CD4-positive, alpha-beta T cell treated with Interleukin-6 at 100 ng/mL for 8 hours (primary cell): Measurements from ENCODE around the gene ABCA2.
"Not testable (repeated sequence)": the region's sequence is repeated elsewhere in the genome, so short reads cannot be mapped to it uniquely, and the experiment has no call there.

ENCODE experiments used
- DNase-seq: peaks from one replicate; pipeline ENCODE4 v3.0.0-alpha.2; 2020; ENCODE audit warnings: mixed read lengths, low spot score

Gene ABCA2

GRCh38 chr9:137015976-137016375 lies 12.1 kb downstream of the ABCA2 start:
- no peak for DNase-seq

- no peak for DNase-seq
Observed at GRCh38 chr9:137015540-137015930, 12.5 kb downstream of the ABCA2 start.

GRCh38 chr9:137014776-137015539 lies 13.1 kb downstream of the ABCA2 start:
- no peak for DNase-seq

- no peak for DNase-seq
Observed at GRCh38 chr9:137014166-137014565, 13.9 kb downstream of the ABCA2 start.

- no peak for DNase-seq
Observed at GRCh38 chr9:137013571-137013940, 14.5 kb downstream of the ABCA2 start.

- DNase-seq, result no peak
Observed at GRCh38 chr9:137012694-137013570, 15.1 kb downstream of the ABCA2 start.

GRCh38 chr9:137011907-137012675 lies 15.9 kb downstream of the ABCA2 start:
- DNase-seq, result no peak

GRCh38 chr9:137011156-137011555 lies 16.9 kb downstream of the ABCA2 start:
- no peak for DNase-seq

GRCh38 chr9:137009938-137010732 lies 17.9 kb downstream of the ABCA2 start:
- no peak for DNase-seq

- DNase-seq, result no peak
Observed at GRCh38 chr9:137009217-137009616, 18.8 kb downstream of the ABCA2 start.

- DNase-seq, result no peak
Observed at GRCh38 chr9:137008312-137008711, 19.7 kb downstream of the ABCA2 start.

GRCh38 chr9:137007816-137008270 lies 20.2 kb downstream of the ABCA2 start:
- DNase-seq, result no peak

GRCh38 chr9:137007108-137007815 lies 20.8 kb downstream of the ABCA2 start:
- no peak for DNase-seq

- DNase-seq, result no peak
Observed at GRCh38 chr9:137006116-137007003, 21.7 kb downstream of the ABCA2 start.

GRCh38 chr9:137004285-137004684 lies 23.8 kb downstream of the ABCA2 start:
- not testable (repeated sequence) for DNase-seq

- DNase-seq, result no peak
Observed at GRCh38 chr9:137002646-137003041, 25.4 kb downstream of the ABCA2 start.

- no peak for DNase-seq
Observed at GRCh38 chr9:137001857-137002645, 26.0 kb downstream of the ABCA2 start.

- no peak for DNase-seq
Observed at GRCh38 chr9:137000177-137000930, 27.7 kb downstream of the ABCA2 start.
